GM23248 (cell line): ENCODE data around the gene TP53RK.

ENCODE experiments used
- EZH2 ChIP-seq: fragments of 200-600 bp; sonication (generic); IDR thresholded peaks from 2 replicates; pipeline ENCODE4 v1.6.1; 2018; ENCODE audit warnings: antibody characterized with exemption, mild to moderate bottlenecking; ENCODE audit not compliant: insufficient read depth, poor library complexity, severe bottlenecking
- EZH2phosphoT487 ChIP-seq: fragments of 200-600 bp; sonication (generic); IDR thresholded peaks from 2 replicates; pipeline ENCODE4 v1.6.1; 2018; ENCODE audit warnings: antibody characterized with exemption, moderate library complexity, mild to moderate bottlenecking, low read depth; ENCODE audit not compliant: insufficient read depth

DNA sequence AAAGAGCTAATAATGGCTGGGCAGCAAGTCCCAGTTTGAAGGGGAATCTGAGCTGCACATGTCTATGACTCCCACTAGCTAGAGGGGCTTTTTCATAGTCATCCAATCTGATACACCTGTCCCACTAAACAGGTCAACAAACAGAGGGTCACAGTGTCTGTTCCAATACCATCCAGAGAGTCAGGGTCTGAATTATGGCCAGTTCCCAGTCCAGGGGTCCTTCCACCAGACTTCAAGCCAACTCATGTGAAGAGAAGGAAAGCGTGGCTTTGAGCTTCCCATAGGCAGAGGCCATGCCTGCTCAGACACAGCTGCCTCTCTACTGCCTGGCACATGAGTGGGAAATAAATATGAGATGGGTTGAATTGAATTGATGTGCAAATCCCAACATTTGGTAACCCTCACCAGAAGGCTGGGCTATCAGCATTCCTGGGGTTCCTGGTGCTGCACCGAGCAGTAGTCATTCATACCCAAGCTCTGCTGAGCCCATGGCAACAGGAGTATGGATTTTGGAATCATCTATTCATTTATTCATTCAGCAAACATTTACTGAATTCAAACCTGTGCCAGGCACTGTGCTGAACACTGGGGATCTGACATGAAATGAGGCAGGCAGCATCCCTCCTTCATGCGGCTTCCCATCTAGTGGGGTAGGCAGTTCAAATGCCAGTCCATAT, 17.2 kb downstream of the TP53RK start:
- TF ChIP-seq EZH2 (no peak), EZH2phosphoT487 (no peak)
